ENCODE measurements around the gene HSPA2.

The HSPA2 gene

DNA sequence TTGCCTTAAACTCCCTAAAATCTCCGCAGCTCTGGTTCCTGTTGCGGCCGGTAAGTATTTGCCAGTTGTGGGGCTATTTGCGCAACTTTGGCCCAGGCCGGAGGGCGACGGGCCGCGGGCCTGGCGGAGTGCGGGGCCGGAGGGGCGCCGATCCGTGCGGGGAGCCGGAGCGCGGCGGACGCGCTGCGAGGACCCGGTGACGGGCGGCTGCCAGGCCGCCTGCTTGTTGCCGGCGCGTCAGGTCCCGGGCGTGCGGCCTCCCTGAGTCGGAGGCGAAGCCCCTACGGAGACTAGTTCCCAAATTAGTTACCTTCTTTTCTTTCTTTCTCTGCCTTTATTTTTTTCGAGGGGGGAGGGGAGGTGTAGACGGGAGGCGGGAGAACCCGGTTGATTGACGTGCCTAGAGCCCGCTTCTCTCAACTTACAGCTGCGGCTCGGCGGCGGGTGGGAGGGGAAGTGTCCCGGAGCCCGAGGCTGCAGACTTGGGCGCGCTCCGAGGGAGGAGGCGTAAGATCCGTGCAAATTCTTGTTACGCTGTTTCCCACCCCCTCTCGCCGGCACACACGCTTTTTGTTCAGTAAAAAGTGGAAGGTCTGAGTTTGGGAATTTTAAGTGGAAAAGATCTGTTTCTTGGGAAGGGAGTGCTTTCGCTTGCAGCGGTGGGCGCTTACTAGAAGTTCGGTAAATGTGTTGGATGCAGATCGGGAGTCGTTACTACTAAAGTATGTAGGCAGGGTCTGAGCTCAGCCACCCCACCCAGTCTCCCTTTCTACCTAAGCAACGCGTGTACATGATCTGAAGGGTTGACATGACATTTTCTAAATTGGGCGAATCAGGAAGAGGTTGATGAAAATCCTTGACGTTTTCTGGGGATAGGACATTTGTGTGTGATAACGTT is 35.4 kb upstream of the HSPA2 start:
- peak; percentile 84 for DNase-seq (ENCODE audit: low spot score)
- in situ Hi-C loops (cut with MboI; ENCODE audit: low sequenced_read_pairs, unreplicated experiment), result no loop called here
- TF ChIP-seq, protein P1, sequence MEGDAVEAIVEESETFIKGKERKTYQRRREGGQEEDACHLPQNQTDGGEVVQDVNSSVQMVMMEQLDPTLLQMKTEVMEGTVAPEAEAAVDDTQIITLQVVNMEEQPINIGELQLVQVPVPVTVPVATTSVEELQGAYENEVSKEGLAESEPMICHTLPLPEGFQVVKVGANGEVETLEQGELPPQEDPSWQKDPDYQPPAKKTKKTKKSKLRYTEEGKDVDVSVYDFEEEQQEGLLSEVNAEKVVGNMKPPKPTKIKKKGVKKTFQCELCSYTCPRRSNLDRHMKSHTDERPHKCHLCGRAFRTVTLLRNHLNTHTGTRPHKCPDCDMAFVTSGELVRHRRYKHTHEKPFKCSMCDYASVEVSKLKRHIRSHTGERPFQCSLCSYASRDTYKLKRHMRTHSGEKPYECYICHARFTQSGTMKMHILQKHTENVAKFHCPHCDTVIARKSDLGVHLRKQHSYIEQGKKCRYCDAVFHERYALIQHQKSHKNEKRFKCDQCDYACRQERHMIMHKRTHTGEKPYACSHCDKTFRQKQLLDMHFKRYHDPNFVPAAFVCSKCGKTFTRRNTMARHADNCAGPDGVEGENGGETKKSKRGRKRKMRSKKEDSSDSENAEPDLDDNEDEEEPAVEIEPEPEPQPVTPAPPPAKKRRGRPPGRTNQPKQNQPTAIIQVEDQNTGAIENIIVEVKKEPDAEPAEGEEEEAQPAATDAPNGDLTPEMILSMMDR (IDR thresholded peaks at IDR 0.05; ENCODE audit: borderline replicate concordance, control extremely low read depth, extremely low read depth, insufficient read depth, missing control alignments), result no peak

GRCh38 chr14:64506721-64507120 is 33.8 kb upstream of the HSPA2 start:
- no peak for DNase-seq (ENCODE audit: low spot score)
- TF ChIP-seq, protein P1 (IDR thresholded peaks at IDR 0.05; ENCODE audit: borderline replicate concordance, control extremely low read depth, extremely low read depth, insufficient read depth, missing control alignments), result no peak
- in situ Hi-C loops (cut with MboI; ENCODE audit: low sequenced_read_pairs, unreplicated experiment), result no loop called here

DNA sequence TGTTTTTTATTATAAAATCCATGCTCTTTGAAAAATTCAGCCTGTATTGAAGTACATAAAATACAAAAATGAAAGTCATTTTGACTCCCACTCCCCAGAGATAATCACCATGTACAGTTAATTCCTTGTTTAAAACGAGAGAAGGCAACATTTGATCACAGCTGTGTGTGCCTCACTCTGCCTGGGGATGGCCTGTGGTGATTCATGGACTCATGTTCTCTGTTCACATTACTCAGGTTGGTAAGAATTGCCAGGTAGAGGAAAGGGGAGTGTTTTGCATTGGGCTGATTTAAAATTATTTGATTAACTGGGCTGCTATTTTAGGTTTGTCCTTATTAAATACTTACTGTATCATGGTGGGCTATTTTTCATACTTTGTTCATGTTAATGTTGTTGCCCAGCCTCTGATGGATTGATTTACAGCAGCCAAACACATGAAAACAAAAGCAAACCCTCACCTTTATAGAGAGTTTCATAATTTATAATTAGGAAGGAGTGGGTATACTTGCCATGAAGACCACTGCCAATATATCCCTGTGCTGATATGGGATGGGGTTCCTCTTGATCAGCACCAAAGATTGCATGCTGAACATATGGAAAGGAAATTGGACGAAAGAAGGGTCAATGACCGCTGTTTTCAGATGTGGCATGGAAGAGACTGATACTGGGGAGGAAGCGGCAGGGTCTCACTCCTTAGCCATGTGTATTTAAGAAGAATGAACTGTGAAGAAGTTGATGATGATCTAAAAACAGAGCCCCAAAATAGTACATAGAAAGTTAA is 33.0 kb upstream of the HSPA2 start:
- no peak for DNase-seq (ENCODE audit: low spot score)
- in situ Hi-C loops (cut with MboI; ENCODE audit: low sequenced_read_pairs, unreplicated experiment), result no loop called here
- TF ChIP-seq, protein P1 (IDR thresholded peaks at IDR 0.05; ENCODE audit: borderline replicate concordance, control extremely low read depth, extremely low read depth, insufficient read depth, missing control alignments), result no peak

DNA sequence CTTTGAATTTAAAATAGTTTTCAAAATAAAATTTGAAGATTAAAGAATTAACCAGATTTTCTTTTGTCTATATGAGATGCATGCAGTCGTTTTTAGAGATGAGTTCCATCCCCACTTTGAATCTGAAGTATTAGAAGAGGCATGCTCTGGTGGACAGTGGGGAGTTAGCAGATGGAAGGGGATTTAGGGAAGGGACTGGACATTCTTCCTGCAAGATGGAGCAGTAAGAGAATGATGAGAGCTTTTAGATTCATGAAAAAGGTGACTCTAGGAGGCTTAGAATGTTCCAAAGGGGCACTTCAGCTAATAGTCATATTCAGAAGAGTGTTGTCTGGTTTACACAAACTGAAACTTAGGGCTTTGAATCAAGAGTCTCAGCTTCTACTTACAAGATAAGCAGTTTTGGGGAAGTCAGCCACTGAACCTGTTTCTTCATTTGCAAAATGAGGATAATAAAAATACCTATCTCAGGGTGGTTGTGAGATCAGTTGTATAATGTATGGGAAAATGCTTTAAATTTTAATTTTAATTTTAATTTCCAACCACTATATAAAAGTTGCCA is 32.2 kb upstream of the HSPA2 start:
- in situ Hi-C loops (cut with MboI; ENCODE audit: low sequenced_read_pairs, unreplicated experiment), result no loop called here
- peak; percentile 62 for DNase-seq (ENCODE audit: low spot score)
- TF ChIP-seq, protein P1 (IDR thresholded peaks at IDR 0.05; ENCODE audit: borderline replicate concordance, control extremely low read depth, extremely low read depth, insufficient read depth, missing control alignments), result no peak

GRCh38 chr14:64509036-64509435 is 31.5 kb upstream of the HSPA2 start:
- in situ Hi-C loops (cut with MboI; ENCODE audit: low sequenced_read_pairs, unreplicated experiment), result no loop called here
- TF ChIP-seq, protein P1 (IDR thresholded peaks at IDR 0.05; ENCODE audit: borderline replicate concordance, control extremely low read depth, extremely low read depth, insufficient read depth, missing control alignments), result no peak
- DNase-seq (ENCODE audit: low spot score), result no peak

All from GM13976 (cell line).